GM18520 (cell line): ENCODE data around the gene ETV1.
A peak's percentile ranks its signal among the peaks of the same experiment; 100 is the strongest.

Experiments
- ATAC-seq: cut with Tn5 transposase; IDR thresholded peaks from one replicate; pipeline ENCODE4 v1.9.1; 2021; ENCODE audit not compliant: unreplicated experiment

Gene ETV1

GRCh38 chr7:13886356-13886755 is 103.1 kb downstream of the ETV1 start:
- ATAC-seq: no peak

GRCh38 chr7:13882051-13882450 is 107.4 kb downstream of the ETV1 start:
- ATAC-seq: no peak

GRCh38 chr7:13880789-13881188 is 108.7 kb downstream of the ETV1 start:
- ATAC-seq: no peak

- no peak for ATAC-seq
These were observed 109.3 kb downstream of the ETV1 start for GRCh38 chr7:13879994-13880686.

- ATAC-seq: no peak
These were observed 110.3 kb downstream of the ETV1 start for GRCh38 chr7:13879143-13879542.

GRCh38 chr7:13878154-13878553 is 111.3 kb downstream of the ETV1 start:
- ATAC-seq: no peak

GRCh38 chr7:13875496-13876074 is 113.9 kb downstream of the ETV1 start:
- no peak for ATAC-seq

GRCh38 chr7:13874783-13875182 is 114.7 kb downstream of the ETV1 start:
- ATAC-seq: no peak

- no peak for ATAC-seq
These were observed 116.8 kb downstream of the ETV1 start for GRCh38 chr7:13872709-13873108.

GRCh38 chr7:13871008-13871407 is 118.5 kb downstream of the ETV1 start:
- ATAC-seq: no peak

- ATAC-seq: no peak
These were observed 128.7 kb downstream of the ETV1 start for GRCh38 chr7:13860734-13861133.

- ATAC-seq: no peak
These were observed 133.5 kb downstream of the ETV1 start for GRCh38 chr7:13856012-13856411.

GRCh38 chr7:13852281-13852968 is 137.0 kb downstream of the ETV1 start:
- ATAC-seq: no peak

- ATAC-seq: no peak
These were observed 137.7 kb downstream of the ETV1 start for GRCh38 chr7:13851736-13852135.

- ATAC-seq: peak; percentile 99
These were observed 139.2 kb downstream of the ETV1 start for GRCh38 chr7:13850185-13850752.

- ATAC-seq: no peak
These were observed 140.1 kb downstream of the ETV1 start for GRCh38 chr7:13849163-13849892.

GRCh38 chr7:13848681-13849131 is 140.8 kb downstream of the ETV1 start:
- ATAC-seq: no peak

GRCh38 chr7:13846386-13846785 is 143.1 kb downstream of the ETV1 start:
- no peak for ATAC-seq

- no peak for ATAC-seq
These were observed 143.9 kb downstream of the ETV1 start for GRCh38 chr7:13845601-13846000.

- ATAC-seq: no peak
These were observed 144.5 kb downstream of the ETV1 start for GRCh38 chr7:13844954-13845353.

- ATAC-seq: no peak
These were observed 148.2 kb downstream of the ETV1 start for GRCh38 chr7:13841284-13841683.
